Measurements from ENCODE around the gene SRC. TPM values are rescaled to one million over a fixed set of nuclear protein-coding genes. Genes with fewer than 3 reads are reported as not detected.

SRC gene
- polyA plus RNA-seq, 3 donors from 2014 or later: 0.82 to 4.1 TPM; not detected in 1

DNA sequence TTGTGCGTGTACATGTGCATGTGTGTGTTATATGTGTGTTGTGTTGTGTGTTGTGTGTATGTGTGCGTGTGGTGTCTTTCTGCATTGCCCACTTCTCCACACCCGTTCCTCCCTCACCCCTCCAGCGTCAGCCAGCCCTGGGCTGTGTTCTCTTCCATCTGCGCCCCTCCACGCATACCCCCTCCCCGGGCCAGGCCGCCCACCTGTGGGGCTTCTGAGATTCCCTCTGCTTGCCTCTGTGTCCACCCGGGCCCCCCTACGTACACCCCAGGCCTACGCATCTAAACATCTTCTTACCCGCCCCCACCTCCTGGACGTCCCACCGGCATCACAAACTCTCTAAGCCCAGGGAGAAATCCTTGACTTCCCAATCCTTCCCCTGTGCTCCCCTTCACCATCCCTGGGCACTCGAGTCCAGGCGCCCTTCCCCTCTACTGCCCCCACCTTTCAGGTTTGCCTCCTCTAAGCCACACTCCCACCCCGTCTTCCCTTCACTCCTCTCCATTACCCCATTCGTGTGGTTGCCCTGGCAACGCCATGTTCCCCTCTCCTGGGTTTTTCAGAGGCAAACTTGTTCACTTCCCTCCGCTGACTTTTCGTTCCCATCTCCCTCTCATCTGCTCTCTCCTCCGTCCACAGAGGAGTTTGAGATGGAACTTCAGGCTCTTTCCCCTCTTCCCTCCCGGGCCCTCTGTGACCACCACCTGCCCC is 93.4 kb downstream of the SRC start:
- no peak overlapping the region for H3K4me3 Mint-ChIP-seq
- H3K4me1 Mint-ChIP-seq: no peaks in the 10 kb centered on the region
- no peak for DNase-seq
- H3K27me3 Mint-ChIP-seq (ENCODE audit: low read depth in 3 of 3): peaks cover 0 to 5% (median 0%) of the 10 kb centered on the region in 3 donors
- H3K9me3 Mint-ChIP-seq: no peaks in the 10 kb centered on the region
- H3K27ac Mint-ChIP-seq: no peak overlapping the region
- no peaks in the 10 kb centered on the region for H3K36me3 Mint-ChIP-seq

DNA sequence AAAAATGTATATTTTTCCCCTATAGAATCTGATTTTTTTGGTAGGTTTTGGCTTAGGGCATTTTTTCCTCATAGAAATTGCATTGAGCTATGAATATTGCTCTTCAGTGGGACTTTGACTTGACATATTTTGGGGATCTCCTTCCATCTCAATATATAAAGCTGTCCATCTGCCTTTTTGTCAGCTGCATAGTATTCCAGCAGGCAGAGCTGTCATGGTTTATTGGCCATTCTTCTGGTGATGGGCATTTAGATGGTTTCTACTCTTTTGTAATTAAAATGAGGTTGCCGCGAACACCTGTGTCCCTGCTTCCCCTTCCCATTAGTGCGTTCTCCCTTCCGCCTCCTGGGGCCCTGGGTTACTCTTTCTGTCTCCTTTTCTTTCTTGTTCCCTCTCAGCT is 95.1 kb downstream of the SRC start:
- Mint-ChIP-seq H3K4me3 (no peak overlapping the region), H3K9me3 (no peaks in the 10 kb centered on the region), H3K27me3 (ENCODE audit: low read depth in 3 of 3) (peaks cover 0 to 5% (median 0%) of the 10 kb centered on the region in 3 donors), H3K36me3 (no peaks in the 10 kb centered on the region), H3K4me1 (no peaks in the 10 kb centered on the region), H3K27ac (no peak overlapping the region)
- DNase-seq: no peak

DNA sequence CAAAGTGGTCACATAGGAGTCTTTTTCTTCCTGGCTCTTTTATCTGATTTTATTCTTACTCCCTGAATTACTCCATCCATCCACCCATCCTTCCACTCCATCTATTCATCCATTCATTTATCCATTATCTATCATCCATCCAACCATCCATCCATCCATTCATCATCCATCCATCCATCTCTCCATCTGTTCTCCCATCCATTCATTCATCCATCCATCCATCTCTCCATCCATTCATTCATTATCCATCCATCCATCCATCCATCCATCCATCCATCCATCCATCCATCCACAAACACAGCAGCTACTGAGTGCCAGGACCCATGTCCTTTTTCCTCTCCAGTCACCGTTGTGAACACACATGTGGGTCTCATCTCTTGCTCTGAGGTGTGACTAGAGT is 96.6 kb downstream of the SRC start:
- H3K4me1 Mint-ChIP-seq: no peaks in the 10 kb centered on the region
- H3K4me3 Mint-ChIP-seq: no peak overlapping the region
- DNase-seq: no peak
- peaks cover 0 to 4% (median 3%) of the 10 kb centered on the region in 3 donors for H3K27me3 Mint-ChIP-seq (ENCODE audit: low read depth in 3 of 3)
- no peak overlapping the region for H3K27ac Mint-ChIP-seq
- H3K9me3 Mint-ChIP-seq: no peaks in the 10 kb centered on the region
- no peaks in the 10 kb centered on the region for H3K36me3 Mint-ChIP-seq

DNA sequence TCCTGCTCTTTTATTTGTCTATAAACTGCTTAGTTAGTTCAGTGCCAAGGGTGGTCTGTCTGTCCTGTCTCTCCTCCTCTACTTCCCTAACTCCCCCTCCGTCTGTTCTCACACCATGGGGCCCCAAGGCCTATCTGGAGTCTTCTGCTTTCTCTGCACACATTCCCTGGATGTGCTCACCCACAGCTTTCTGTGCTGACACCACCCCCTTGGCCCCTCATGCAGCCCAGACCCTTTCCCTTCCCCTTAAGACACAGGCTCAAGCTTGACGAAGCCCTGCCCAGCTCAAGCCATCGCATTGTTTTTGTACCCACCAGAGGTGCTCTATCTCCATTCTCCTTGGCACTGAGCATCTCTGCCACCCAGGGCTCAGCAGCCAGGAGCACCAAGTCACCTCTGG is 97.0 kb downstream of the SRC start:
- H3K4me1 Mint-ChIP-seq: no peaks in the 10 kb centered on the region
- no peaks in the 10 kb centered on the region for H3K9me3 Mint-ChIP-seq
- H3K27ac Mint-ChIP-seq: no peak overlapping the region
- H3K4me3 Mint-ChIP-seq: no peak overlapping the region
- no peak for DNase-seq
- peaks cover 2 to 4% (median 3%) of the 10 kb centered on the region in 3 donors for H3K27me3 Mint-ChIP-seq (ENCODE audit: low read depth in 3 of 3)
- no peaks in the 10 kb centered on the region for H3K36me3 Mint-ChIP-seq

- no peak for DNase-seq
- H3K4me1 Mint-ChIP-seq: no peaks in the 10 kb centered on the region
- no peak overlapping the region for H3K27ac Mint-ChIP-seq
- no peak overlapping the region for H3K4me3 Mint-ChIP-seq
- no peaks in the 10 kb centered on the region for H3K9me3 Mint-ChIP-seq
- peaks cover 2 to 6% (median 4%) of the 10 kb centered on the region in 3 donors for H3K27me3 Mint-ChIP-seq (ENCODE audit: low read depth in 3 of 3)
- no peaks in the 10 kb centered on the region for H3K36me3 Mint-ChIP-seq
Observed at GRCh38 chr20:37443596-37443995, 97.7 kb downstream of the SRC start.

DNA sequence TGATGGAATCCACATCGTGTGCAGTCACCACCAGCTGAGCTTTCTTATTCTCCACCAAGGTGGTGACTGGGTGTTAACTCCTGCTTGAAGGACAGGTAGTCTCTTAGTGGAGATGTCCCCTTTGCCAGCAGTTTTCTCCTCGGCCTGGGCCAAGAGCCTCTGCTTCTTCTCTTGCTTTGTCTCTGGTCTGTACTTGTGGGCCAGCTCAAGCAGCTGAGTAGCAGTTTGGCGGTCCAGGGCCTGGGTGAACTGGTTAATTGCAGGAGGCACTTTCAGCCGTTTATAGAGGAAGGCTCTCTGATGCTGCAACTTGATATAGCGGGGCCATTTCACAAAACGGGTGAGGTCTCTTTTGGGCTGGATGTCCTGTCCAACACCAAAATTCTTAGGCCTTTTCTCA is 99.1 kb downstream of the SRC start:
- H3K27ac Mint-ChIP-seq: no peak overlapping the region

GRCh38 chr20:37446286-37447032 is 100.5 kb downstream of the SRC start:
- DNase-seq: no peak
- H3K27ac Mint-ChIP-seq: no peak overlapping the region
- H3K9me3 Mint-ChIP-seq: no peaks in the 10 kb centered on the region
- no peak overlapping the region for H3K4me3 Mint-ChIP-seq
- no peaks in the 10 kb centered on the region for H3K36me3 Mint-ChIP-seq
- H3K4me1 Mint-ChIP-seq: no peaks in the 10 kb centered on the region
- peaks cover 0 to 6% (median 2%) of the 10 kb centered on the region in 3 donors for H3K27me3 Mint-ChIP-seq (ENCODE audit: low read depth in 3 of 3)

More for the DNA sequence above, 99.1 kb downstream of the SRC start:
- Mint-ChIP-seq H3K4me1 (no peaks in the 10 kb centered on the region), H3K27me3 (ENCODE audit: low read depth in 3 of 3) (peaks cover 2 to 6% (median 2%) of the 10 kb centered on the region in 3 donors), H3K36me3 (no peaks in the 10 kb centered on the region), H3K4me3 (no peak overlapping the region), H3K9me3 (no peaks in the 10 kb centered on the region)
- no peak for DNase-seq

DNA sequence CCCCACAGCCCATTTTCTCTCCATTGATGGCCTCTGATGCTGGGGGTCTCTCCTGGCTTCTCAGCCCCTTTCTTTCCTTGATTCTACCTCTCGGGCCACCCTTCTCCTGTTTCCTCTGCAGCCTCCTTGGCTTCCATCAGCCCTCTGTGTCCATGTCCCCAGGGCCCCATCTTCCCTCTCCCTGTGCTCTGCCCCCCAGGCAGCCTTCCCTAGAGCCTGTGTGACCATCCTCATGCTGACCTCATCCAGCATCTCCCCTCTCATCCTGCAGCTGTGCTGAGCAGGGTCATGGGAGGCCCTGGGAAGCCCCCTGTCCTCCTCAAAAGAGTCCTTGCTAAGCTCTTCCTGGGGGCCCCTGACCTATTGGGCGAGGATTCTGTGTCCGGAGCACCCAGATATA is 101.7 kb downstream of the SRC start:
- no peak overlapping the region for H3K27ac Mint-ChIP-seq
- no peak for DNase-seq
- H3K4me3 Mint-ChIP-seq: no peak overlapping the region
- H3K36me3 Mint-ChIP-seq: no peaks in the 10 kb centered on the region
- peaks cover 0 to 8% (median 2%) of the 10 kb centered on the region in 3 donors for H3K27me3 Mint-ChIP-seq (ENCODE audit: low read depth in 3 of 3)
- no peaks in the 10 kb centered on the region for H3K4me1 Mint-ChIP-seq
- H3K9me3 Mint-ChIP-seq: no peaks in the 10 kb centered on the region

- no peak overlapping the region for H3K4me3 Mint-ChIP-seq
- H3K27ac Mint-ChIP-seq: no peak overlapping the region
- no peak for DNase-seq
- H3K27me3 Mint-ChIP-seq (ENCODE audit: low read depth in 3 of 3): peaks cover 0 to 12% (median 4%) of the 10 kb centered on the region in 3 donors
- no peaks in the 10 kb centered on the region for H3K9me3 Mint-ChIP-seq
- no peaks in the 10 kb centered on the region for H3K4me1 Mint-ChIP-seq
- H3K36me3 Mint-ChIP-seq: peaks cover 0 to 3% (median 0%) of the 10 kb centered on the region in 3 donors
Observed at GRCh38 chr20:37449276-37449675, 103.3 kb downstream of the SRC start.

DNA sequence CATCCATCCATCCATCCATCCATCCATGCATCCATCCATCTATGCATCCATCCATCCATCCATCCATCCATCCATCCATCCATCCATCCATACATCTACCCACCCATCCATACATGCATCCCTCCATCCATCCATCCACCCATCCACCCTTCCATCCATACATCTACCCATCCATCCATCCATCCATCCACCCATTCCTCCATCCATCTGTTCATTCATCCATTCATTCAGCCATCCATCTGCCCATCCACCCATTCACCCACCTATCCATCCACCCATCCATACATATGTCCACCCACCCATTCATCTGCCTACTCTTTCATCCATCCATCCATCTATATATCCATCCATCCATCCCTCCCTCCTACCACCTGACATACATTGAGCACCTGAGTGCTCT is 104.4 kb downstream of the SRC start:
- H3K36me3 Mint-ChIP-seq: peaks cover 0 to 3% (median 0%) of the 10 kb centered on the region in 3 donors
- no peak overlapping the region for H3K4me3 Mint-ChIP-seq

GRCh38 chr20:37451616-37452015 is 105.7 kb downstream of the SRC start:
- Mint-ChIP-seq H3K4me1 (no peaks in the 10 kb centered on the region), H3K9me3 (peaks cover 0 to 14% (median 9%) of the 10 kb centered on the region in 6 donors), H3K4me3 (no peak overlapping the region), H3K27me3 (ENCODE audit: low read depth in 3 of 3) (peaks cover 0 to 14% (median 12%) of the 10 kb centered on the region in 3 donors), H3K27ac (no peak overlapping the region), H3K36me3 (peaks cover 0 to 3% (median 0%) of the 10 kb centered on the region in 3 donors)
- DNase-seq: no peak

More for the DNA sequence above, 104.4 kb downstream of the SRC start:
- no peak for DNase-seq
- H3K4me1 Mint-ChIP-seq: no peaks in the 10 kb centered on the region
- H3K27me3 Mint-ChIP-seq (ENCODE audit: low read depth in 3 of 3): peaks cover 0 to 15% (median 12%) of the 10 kb centered on the region in 3 donors
- H3K9me3 Mint-ChIP-seq: peaks cover 0 to 9% (median 4%) of the 10 kb centered on the region in 6 donors
- H3K27ac Mint-ChIP-seq: no peak overlapping the region

- Mint-ChIP-seq H3K9me3 (peaks cover 0 to 21% (median 11%) of the 10 kb centered on the region in 6 donors), H3K4me3 (no peak overlapping the region), H3K27me3 (ENCODE audit: low read depth in 3 of 3) (peaks cover 0 to 12% (median 12%) of the 10 kb centered on the region in 3 donors), H3K36me3 (peaks cover 4 to 7% (median 5%) of the 10 kb centered on the region in 3 donors), H3K27ac (no peak overlapping the region), H3K4me1 (no peaks in the 10 kb centered on the region)
- DNase-seq: no peak
Observed at GRCh38 chr20:37452236-37452635, 106.3 kb downstream of the SRC start.

GRCh38 chr20:37453288-37453687 is 107.3 kb downstream of the SRC start:
- Mint-ChIP-seq H3K4me1 (no peaks in the 10 kb centered on the region), H3K4me3 (no peak overlapping the region), H3K27me3 (ENCODE audit: low read depth in 3 of 3) (peaks cover 0 to 17% (median 11%) of the 10 kb centered on the region in 3 donors), H3K27ac (no peak overlapping the region), H3K36me3 (peaks cover 4 to 11% (median 8%) of the 10 kb centered on the region in 3 donors), H3K9me3 (peaks cover 0 to 26% (median 14%) of the 10 kb centered on the region in 6 donors)
- DNase-seq: no peak

DNA sequence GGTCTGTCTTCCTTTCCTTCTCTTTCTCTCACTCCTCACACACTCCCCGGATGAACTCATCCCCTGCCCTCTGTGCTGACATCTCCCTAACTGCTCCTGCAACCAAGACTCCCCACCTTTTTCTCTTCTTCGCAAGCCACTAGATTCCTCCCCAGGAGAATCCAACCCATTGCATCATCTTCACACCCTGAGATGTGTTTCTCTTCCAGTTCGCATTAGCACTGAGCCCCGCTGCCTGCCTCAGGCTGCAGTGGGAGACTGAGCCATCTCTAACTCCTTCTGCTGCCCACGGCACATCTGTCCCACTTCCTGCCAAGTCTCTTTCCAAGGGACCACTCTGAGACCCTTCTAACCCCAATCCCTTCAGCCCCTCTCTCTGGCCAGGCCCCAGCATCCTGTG is 107.9 kb downstream of the SRC start:
- Mint-ChIP-seq H3K27ac (no peak overlapping the region), H3K36me3 (peaks cover 4 to 11% (median 8%) of the 10 kb centered on the region in 3 donors), H3K4me3 (no peak overlapping the region), H3K4me1 (no peaks in the 10 kb centered on the region), H3K27me3 (ENCODE audit: low read depth in 3 of 3) (peaks cover 0 to 17% (median 9%) of the 10 kb centered on the region in 3 donors), H3K9me3 (peaks cover 0 to 26% (median 16%) of the 10 kb centered on the region in 6 donors)
- DNase-seq: no peak
